Smooth muscle cell (in vitro differentiated cells): Measurements from ENCODE around the gene MOB3B. TPM values are rescaled to one million over a fixed set of nuclear protein-coding genes. Genes with fewer than 3 reads are reported as not detected.

ENCODE experiments used
- DNase-seq: peaks from one replicate; lab custom pipeline; 2025; ENCODE audit not compliant: unreplicated experiment; lab: John Stamatoyannopoulos, UW
- H2AFZ ChIP-seq: fragments of 200-600 bp; sonication (generic); 2 replicates; pipeline ENCODE4 v1.6.0; 2016; ENCODE audit warnings: antibody characterized with exemption, low read depth, mild to moderate bottlenecking
- H3F3A ChIP-seq: fragments of 200-600 bp; sonication (generic); 2 replicates; pipeline ENCODE4 v1.6.0; 2017; ENCODE audit warnings: antibody characterized with exemption, low read depth
- H3K27ac ChIP-seq: fragments of 200-600 bp; sonication (generic); 2 replicates; pipeline ENCODE4 v1.5.1; 2016; ENCODE audit warnings: low read depth, mild to moderate bottlenecking
- H3K27me3 ChIP-seq: fragments of 200-600 bp; sonication (generic); 2 replicates; pipeline ENCODE4 v1.6.1; 2016; ENCODE audit warnings: low read depth, mild to moderate bottlenecking
- H3K36me3 ChIP-seq: fragments of 200-600 bp; sonication (generic); 2 replicates; pipeline ENCODE4 v1.5.1; 2016; ENCODE audit warnings: low read depth
- H3K4me1 ChIP-seq: fragments of 200-600 bp; sonication (generic); 2 replicates; pipeline ENCODE4 v1.5.1; 2016; ENCODE audit warnings: low read depth
- H3K4me2 ChIP-seq: fragments of 200-600 bp; sonication (generic); 2 replicates; pipeline ENCODE4 v1.6.0; 2016; ENCODE audit warnings: mild to moderate bottlenecking
- H3K4me3 ChIP-seq: fragments of 200-600 bp; sonication (generic); 2 replicates; pipeline ENCODE4 v1.5.1; 2016; ENCODE audit warnings: mild to moderate bottlenecking
- H3K79me2 ChIP-seq: fragments of 200-600 bp; sonication (generic); 2 replicates; pipeline ENCODE4 v1.6.0; 2016; ENCODE audit warnings: low read depth, mild to moderate bottlenecking
- H3K9ac ChIP-seq: fragments of 200-600 bp; sonication (generic); 2 replicates; pipeline ENCODE4 v1.6.0; 2016; ENCODE audit warnings: low read depth
- H3K9me3 ChIP-seq: fragments of 200-600 bp; sonication (generic); replicated peaks from 2 replicates; pipeline ENCODE4 v1.5.1; 2016; ENCODE audit warnings: low read depth
- H4K20me1 ChIP-seq: fragments of 200-600 bp; sonication (generic); 2 replicates; pipeline ENCODE4 v1.6.0; 2016; ENCODE audit warnings: low read depth
- WGBS: methylation state at CpG from one replicate; pipeline ENCODE4 v1.1.7; 2016; ENCODE audit warnings: low lambda C conversion rate; 5-methylcytosine and 5-hydroxymethylcytosine counted together
- polyA plus RNA-seq: library from polyadenylated mRNA; unstranded; fragments of >200 nt; fragmentation: Nextera tagmentation; extraction: Ambion mirVana; gene quantifications from 2 replicates; pipeline ENCODE4 v1.2.1, GENCODE V29; 2016
- total RNA-seq: library from RNA; depleted of rRNA; stranded (reverse); fragments of >200 nt; gene quantifications from 2 replicates; pipeline ENCODE4 v1.2.3, GENCODE V29; 2014
- TF ChIP-seq, protein P1 (sequence below): fragments of 200-600 bp; sonication (generic); IDR thresholded peaks from 2 replicates; pipeline ENCODE4 v1.5.1; 2017; ENCODE audit warnings: borderline replicate concordance, mild to moderate bottlenecking, antibody characterized with exemption; ENCODE audit not compliant: insufficient read depth, poor library complexity, severe bottlenecking

MOB3B gene
- total and polyA plus RNA-seq, 2 experiments from 2014 or later: 1.7 to 5.8 TPM

DNA sequence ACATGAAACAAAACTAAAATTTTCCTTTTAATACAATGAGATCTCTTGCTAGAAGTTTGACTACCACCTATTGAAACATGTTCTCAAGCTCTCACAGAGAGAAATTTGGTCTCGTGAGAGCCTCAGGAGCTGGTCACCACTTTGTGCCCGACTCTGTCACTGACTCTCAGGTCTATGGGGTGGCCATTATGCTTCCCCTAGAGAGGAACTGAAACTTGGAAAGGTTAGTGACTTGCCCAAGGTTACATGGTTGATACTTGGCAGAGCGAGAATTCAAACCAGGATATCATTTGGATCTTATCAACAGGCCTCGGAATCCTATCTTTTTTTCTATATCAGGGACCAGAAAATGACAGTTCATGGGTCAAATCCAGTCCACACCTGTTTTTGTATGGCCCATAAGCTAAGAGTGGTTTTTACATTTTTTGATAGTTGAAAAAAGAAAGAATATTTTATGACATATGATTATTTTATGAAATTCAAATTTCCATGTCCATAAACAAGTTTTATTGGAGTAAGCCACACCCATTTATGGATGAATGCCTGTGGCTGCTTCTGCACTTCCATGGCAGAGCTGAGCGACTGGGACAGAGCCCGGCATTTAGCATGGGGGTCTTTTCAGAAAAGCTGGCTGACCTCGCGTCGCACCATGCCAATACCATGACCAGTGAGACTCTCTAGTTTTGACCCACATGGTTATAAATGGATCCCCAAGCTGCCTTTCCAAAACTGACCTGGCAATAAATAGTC lies 187.9 kb downstream of the MOB3B start:
- H4K20me1 ChIP-seq: no peaks in the 10 kb centered on the region
- no peak overlapping the region for H3K9ac ChIP-seq
- DNase-seq: no peak
- H3K36me3 ChIP-seq: no peaks in the 10 kb centered on the region
- TF ChIP-seq, protein P1, sequence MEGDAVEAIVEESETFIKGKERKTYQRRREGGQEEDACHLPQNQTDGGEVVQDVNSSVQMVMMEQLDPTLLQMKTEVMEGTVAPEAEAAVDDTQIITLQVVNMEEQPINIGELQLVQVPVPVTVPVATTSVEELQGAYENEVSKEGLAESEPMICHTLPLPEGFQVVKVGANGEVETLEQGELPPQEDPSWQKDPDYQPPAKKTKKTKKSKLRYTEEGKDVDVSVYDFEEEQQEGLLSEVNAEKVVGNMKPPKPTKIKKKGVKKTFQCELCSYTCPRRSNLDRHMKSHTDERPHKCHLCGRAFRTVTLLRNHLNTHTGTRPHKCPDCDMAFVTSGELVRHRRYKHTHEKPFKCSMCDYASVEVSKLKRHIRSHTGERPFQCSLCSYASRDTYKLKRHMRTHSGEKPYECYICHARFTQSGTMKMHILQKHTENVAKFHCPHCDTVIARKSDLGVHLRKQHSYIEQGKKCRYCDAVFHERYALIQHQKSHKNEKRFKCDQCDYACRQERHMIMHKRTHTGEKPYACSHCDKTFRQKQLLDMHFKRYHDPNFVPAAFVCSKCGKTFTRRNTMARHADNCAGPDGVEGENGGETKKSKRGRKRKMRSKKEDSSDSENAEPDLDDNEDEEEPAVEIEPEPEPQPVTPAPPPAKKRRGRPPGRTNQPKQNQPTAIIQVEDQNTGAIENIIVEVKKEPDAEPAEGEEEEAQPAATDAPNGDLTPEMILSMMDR: no peak
- peaks cover 13% of the 10 kb centered on the region for H3K4me1 ChIP-seq
- no peaks in the 10 kb centered on the region for H3K9me3 ChIP-seq
- H3K4me2 ChIP-seq: no peak overlapping the region
- no peak overlapping the region for H3K4me3 ChIP-seq
- no peak overlapping the region for H2AFZ ChIP-seq
- H3F3A ChIP-seq: no peaks in the 10 kb centered on the region
- WGBS: 96% methylated on average over 9 of the region's 9 CpGs
- H3K27me3 ChIP-seq: no peaks in the 10 kb centered on the region
- no peaks in the 10 kb centered on the region for H3K79me2 ChIP-seq
- no peak overlapping the region for H3K27ac ChIP-seq

- H3F3A ChIP-seq: no peaks in the 10 kb centered on the region
- no peaks in the 10 kb centered on the region for H3K36me3 ChIP-seq
- no peaks in the 10 kb centered on the region for H3K9me3 ChIP-seq
- H3K9ac ChIP-seq: no peak overlapping the region
- 86% methylated on average over 7 of the region's 7 CpGs for WGBS
- no peaks in the 10 kb centered on the region for H3K79me2 ChIP-seq
- no peaks in the 10 kb centered on the region for H3K27me3 ChIP-seq
- H2AFZ ChIP-seq: no peak overlapping the region
- H4K20me1 ChIP-seq: no peaks in the 10 kb centered on the region
- no peak overlapping the region for H3K4me3 ChIP-seq
- TF ChIP-seq, protein P1: no peak
- no peak overlapping the region for H3K27ac ChIP-seq
- peaks cover 15% of the 10 kb centered on the region for H3K4me1 ChIP-seq
- H3K4me2 ChIP-seq: no peak overlapping the region
- no peak for DNase-seq
Observed at GRCh38 chr9:27340961-27341511, 188.6 kb downstream of the MOB3B start.

DNA sequence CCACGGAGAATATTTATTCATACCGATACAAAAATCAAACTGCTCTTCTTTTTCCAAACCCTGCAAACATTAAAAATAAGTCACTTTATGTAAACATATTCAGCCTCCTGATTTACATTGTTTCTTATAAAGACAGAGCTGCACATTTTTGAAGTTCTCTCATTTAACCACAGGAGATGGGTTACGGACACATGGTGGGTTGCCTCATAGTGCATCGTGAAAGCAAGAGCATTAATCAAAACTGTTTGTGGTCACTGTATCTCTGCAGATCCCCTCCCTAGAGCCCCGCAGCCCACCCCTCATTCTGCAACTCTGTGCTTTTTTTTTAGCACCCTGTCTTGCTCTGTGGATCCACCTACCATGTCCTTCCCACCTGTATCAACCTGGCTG lies 189.3 kb downstream of the MOB3B start:
- H3K4me2 ChIP-seq: no peak overlapping the region
- H3K36me3 ChIP-seq: no peaks in the 10 kb centered on the region
- no peak overlapping the region for H2AFZ ChIP-seq
- no peaks in the 10 kb centered on the region for H3K79me2 ChIP-seq
- no peak for DNase-seq
- H3K27ac ChIP-seq: no peak overlapping the region
- no peaks in the 10 kb centered on the region for H3F3A ChIP-seq
- no peaks in the 10 kb centered on the region for H4K20me1 ChIP-seq
- peaks cover 15% of the 10 kb centered on the region for H3K4me1 ChIP-seq
- no peaks in the 10 kb centered on the region for H3K27me3 ChIP-seq
- no peak overlapping the region for H3K4me3 ChIP-seq
- TF ChIP-seq, protein P1: no peak
- H3K9me3 ChIP-seq: no peaks in the 10 kb centered on the region
- no peak overlapping the region for H3K9ac ChIP-seq
- 77% methylated on average over 5 of the region's 5 CpGs for WGBS
